GM06990 (cell line): ENCODE results near the gene CST9.

ENCODE experiments used
- DNase-seq: peaks from one replicate; pipeline ENCODE4 v3.0.0-alpha.2; 2011; ENCODE audit not compliant: insufficient read length; ENCODE audit errors: extremely low read depth
- H3K27me3 ChIP-seq: replicated peaks from 2 replicates; pipeline ENCODE4 v1.6.0; 2011; ENCODE audit warnings: low read length; ENCODE audit not compliant: control insufficient read depth, insufficient read depth
- H3K36me3 ChIP-seq: 2 replicates; pipeline ENCODE4 v1.5.1; 2011; ENCODE audit warnings: low read length; ENCODE audit not compliant: control insufficient read depth, insufficient read depth
- H3K4me3 ChIP-seq: replicated peaks from 2 replicates; pipeline ENCODE4 v1.5.1; 2011; ENCODE audit warnings: low read depth, mild to moderate bottlenecking, control low read depth, low read length
- TF ChIP-seq, protein P1 (sequence below): IDR thresholded peaks from 2 replicates; pipeline ENCODE4 v1.5.1; 2011; ENCODE audit warnings: low read length, control low read depth, mild to moderate bottlenecking, inconsistent platforms; ENCODE audit not compliant: insufficient read depth, poor library complexity, severe bottlenecking

CST9 gene

DNA sequence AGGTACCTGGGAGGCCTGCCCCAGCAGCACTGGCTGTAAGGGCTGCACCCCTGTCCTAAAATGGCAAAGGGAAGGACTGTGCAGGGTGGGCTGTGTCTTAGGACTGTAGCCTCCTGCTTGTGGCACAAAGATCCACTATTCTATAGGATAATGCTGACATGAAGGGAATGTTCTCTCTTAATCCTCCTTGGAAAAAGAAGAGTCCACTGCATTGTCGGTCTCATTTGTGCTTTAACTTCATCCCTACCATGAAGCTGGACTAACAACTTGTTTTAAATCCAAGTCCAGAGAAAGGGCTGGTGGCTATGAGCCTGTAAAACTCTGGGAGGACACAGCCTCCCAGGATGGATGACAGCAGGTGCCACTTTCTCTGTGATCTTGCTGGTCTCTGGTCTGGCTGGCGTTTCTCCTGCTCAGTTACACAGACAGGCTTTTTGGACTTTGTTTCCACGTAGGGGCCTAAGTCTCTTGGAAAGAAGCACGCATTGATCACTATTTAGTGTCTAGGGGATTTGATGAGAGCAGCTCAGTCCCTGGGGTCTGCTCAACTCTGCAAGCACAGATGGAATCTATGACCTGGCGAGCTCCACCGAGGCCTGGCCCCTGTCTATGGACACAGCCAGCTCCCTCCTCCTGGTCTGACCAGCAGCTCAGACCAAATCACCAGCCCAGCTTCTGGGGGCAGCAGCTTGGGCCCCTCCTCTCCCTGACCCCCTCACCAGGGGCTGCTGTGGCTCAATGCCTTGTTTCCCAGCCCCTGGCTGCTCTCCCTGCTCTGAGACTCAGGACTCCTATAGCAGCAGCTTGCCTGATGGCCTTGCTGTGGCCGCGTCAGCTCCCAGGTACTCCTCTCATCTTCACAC lies 27.2 kb upstream of the CST9 start:
- TF ChIP-seq, protein P1, sequence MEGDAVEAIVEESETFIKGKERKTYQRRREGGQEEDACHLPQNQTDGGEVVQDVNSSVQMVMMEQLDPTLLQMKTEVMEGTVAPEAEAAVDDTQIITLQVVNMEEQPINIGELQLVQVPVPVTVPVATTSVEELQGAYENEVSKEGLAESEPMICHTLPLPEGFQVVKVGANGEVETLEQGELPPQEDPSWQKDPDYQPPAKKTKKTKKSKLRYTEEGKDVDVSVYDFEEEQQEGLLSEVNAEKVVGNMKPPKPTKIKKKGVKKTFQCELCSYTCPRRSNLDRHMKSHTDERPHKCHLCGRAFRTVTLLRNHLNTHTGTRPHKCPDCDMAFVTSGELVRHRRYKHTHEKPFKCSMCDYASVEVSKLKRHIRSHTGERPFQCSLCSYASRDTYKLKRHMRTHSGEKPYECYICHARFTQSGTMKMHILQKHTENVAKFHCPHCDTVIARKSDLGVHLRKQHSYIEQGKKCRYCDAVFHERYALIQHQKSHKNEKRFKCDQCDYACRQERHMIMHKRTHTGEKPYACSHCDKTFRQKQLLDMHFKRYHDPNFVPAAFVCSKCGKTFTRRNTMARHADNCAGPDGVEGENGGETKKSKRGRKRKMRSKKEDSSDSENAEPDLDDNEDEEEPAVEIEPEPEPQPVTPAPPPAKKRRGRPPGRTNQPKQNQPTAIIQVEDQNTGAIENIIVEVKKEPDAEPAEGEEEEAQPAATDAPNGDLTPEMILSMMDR, result no peak
- Histone ChIP-seq H3K36me3 (no peaks in the 10 kb centered on the region; the same call in 1 of the 2 replicates), H3K4me3 (no peak overlapping the region)

DNA sequence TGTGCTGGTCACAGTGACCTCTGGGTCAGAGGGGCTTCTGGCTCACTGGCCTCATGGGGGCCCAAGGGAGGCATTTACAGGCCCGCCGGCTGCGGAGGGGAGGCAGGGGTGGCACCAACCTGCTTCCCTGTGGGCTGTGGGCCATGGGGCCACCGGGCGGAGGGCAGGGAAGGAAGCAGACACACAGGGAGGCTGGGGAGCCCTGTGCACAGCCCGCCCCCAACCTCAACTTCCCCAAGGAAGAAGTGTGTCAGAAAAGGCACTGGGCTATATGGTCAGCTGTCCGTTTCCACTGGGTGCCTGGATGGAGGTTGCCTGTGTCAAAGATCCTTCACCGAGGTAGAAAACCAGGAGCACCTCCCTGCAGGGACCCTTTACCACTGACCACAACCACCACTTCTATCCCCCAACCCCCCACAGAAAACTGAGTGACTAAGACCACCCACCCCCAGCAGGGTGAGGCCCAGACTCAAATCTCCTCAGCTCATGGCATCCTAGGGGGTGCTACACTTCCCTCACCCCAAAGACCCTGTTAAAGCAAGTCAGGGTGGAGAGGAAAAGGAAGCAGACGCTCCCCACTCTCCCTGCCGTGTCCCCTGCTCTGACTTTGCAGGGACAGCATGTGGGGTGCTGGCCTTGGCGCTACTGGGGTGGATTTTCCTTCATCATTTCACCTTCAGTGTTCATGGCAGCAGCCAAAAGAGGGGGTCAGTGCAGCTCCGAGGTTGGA lies 26.4 kb upstream of the CST9 start:
- Histone ChIP-seq H3K27me3 (no peaks in the 10 kb centered on the region), H3K4me3 (no peak overlapping the region), H3K36me3 (no peaks in the 10 kb centered on the region; the same call in 1 of the 2 replicates)
- no peak for DNase-seq
- TF ChIP-seq, protein P1, result no peak

More for the DNA sequence above, 27.2 kb upstream of the CST9 start:
- DNase-seq, result no peak
- no peaks in the 10 kb centered on the region for H3K27me3 ChIP-seq

DNA sequence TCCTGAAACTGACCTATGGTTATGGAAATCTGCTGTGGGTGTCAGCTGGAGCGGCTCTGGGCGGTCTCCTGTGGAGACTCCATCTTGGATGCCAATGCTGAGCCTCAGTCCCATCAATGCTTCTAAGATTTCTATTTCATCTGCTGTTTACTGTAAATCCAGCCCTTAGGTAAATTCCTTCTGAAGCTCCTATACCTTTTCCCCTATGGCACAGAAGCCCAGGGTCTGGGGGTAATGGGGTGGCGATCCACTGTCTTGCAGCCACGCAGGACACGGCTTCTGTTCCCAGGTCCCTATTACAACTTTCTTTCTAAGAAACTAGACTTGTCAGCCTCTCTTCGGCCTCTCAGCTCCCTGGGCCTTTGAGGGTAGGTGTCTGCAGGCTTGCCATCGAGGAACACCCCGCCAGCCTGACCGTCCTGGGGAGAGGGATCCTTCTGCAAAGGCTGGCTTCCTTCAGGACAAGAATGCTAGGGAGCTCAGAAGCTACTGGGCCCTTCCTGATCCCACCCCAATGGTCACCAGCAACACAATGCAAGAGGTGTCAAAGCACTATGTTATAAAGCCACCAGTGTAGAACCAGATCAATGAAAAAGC lies 25.6 kb upstream of the CST9 start:
- Histone ChIP-seq H3K4me3 (no peak overlapping the region), H3K36me3 (no peaks in the 10 kb centered on the region; the same call in 1 of the 2 replicates), H3K27me3 (no peaks in the 10 kb centered on the region)
- TF ChIP-seq, protein P1, result no peak
- DNase-seq, result no peak

DNA sequence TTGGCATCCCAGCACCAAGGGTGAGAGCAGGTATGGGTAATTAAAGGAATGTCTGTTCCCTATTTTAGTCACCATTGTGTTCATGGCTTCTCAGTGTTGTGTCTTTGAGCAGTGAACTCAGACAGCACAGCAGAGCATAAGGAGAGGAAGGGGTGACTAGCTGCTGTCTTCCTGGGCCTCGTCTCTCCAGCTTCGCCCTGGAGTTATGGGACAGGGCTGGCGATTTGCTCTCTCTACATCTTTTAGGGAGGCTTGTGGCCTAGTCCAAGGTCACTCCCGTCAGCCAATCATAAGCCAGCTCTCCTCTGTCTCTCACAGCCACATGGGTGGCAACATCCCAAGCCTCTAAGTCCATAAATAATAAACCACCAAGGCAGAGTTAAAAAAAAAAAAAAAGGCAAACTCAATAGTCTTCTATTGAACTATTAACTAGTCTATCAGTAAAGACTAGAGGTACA lies 24.7 kb upstream of the CST9 start:
- H3K4me3 ChIP-seq, result no peak overlapping the region
- no peak for DNase-seq
- H3K27me3 ChIP-seq, result no peaks in the 10 kb centered on the region
- TF ChIP-seq, protein P1, result no peak
- no peaks in the 10 kb centered on the region; the same call in 1 of the 2 replicates for H3K36me3 ChIP-seq

DNA sequence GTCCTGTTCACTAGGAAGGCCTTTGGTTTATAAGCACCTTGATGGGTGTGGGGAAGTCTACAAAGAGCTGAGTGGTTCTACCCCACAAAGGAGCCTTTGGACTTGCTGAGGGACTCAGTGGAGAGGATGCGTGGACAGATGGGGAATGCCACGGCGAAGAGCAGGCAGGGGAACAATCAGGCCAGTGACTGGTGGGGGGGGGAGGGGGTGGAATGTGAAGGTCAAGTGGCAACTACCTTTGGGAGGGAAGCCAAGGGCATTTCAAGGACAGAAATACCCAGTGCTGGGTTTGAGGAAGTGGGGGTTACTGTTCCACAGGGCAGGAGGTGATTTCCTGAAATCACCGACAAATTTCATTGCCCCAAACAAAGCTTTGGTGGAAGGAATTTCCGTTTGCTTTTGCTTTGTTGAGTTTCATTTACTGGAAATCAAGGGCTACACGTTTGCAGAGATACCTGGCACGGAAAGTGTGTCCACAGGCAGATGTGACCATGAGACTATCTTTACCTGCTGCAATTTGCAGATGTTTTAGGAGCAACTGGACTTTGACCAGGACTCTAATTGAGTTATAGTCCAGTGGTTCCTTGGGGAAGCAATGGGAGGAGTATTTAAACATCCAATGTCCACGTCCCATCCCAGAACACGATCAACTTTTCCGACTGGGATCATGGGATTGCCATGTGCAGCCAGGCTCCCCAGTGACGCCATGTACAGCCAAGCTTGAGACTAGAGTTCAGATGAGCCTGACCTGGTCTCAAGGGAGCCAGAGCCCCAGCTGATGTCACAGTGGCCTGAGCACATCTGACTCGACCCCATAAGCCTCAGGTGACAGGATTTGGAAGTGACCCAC lies 24.1 kb upstream of the CST9 start:
- TF ChIP-seq, protein P1, result no peak
- no peak overlapping the region for H3K4me3 ChIP-seq
- DNase-seq, result no peak
- no peaks in the 10 kb centered on the region for H3K27me3 ChIP-seq
- no peaks in the 10 kb centered on the region; the same call in 1 of the 2 replicates for H3K36me3 ChIP-seq
